ENCODE results near the gene EEF1AKMT3. TPM values are rescaled to one million over a fixed set of nuclear protein-coding genes. Genes with fewer than 3 reads are reported as not detected.

The EEF1AKMT3 gene
- total and polyA plus RNA-seq, 5 donors from 2014 or later: 1.8 to 7.6 (median 2.8) TPM

DNA sequence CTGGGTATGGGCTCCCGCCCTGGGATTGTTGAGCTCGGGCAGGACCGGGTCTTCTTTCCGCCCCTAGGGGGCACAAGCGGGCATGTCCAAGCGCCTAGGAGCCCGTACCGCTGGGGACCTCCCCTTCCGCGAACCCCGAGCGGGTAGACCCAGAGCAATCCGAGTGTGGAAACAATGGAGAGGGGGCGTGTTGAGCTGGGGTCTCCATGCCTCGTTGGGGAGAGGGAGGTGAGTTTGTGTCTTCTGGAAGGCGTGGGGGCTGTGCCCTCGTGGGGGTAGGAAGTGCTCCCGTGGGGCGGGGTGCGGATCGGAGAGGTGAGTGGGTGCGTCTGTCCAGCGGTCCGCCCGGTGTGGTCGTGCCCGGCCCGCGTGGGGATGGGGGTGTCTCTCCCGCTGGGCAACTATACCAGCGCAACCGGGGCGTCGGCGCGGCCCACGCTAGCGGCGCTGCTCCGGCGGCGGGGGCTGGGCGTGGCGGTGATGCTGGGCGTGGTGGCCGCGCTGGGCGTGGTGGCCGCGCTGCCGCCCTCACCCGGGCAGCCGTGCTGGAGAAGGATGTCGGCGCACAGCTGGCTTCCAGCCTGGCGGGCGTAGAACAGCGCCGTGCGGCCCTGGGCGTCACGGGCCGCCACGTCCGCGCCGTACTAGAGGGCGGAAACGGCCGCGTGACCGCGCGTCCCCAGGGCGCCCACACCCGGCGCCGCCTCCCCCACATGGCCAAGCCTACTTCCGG lies 46.1 kb upstream of the EEF1AKMT3 start:
- H3K27me3 ChIP-seq (ENCODE audit: control insufficient read depth, insufficient read depth, low read length): no peaks in the 10 kb centered on the region
- no peaks in the 10 kb centered on the region for H3K9me3 Mint-ChIP-seq
- no peak overlapping the region for H3K4me3 ChIP-seq (ENCODE audit: low read depth, low read length)
- H3K27ac ChIP-seq (ENCODE audit: insufficient read depth, low read length, poor library complexity, severe bottlenecking): no peak overlapping the region
- H3K4me3 Mint-ChIP-seq: peak overlapping the region in 2 of 4 donors; percentile 28 to 55
- ATAC-seq (ENCODE audit: low read depth in 2 of 2): no peak
- H3K4me1 ChIP-seq (ENCODE audit: control insufficient read depth, insufficient read depth, low read length, poor library complexity, severe bottlenecking): peaks cover 4% of the 10 kb centered on the region
- H3K9me3 ChIP-seq (ENCODE audit: control insufficient read depth in 2 of 2, low read length in 2 of 2): no peaks in the 10 kb centered on the region
- peaks cover 44% of the 10 kb centered on the region for H3K36me3 ChIP-seq (ENCODE audit: control insufficient read depth, insufficient read depth, low read length)
- H3K27me3 Mint-ChIP-seq: peaks cover 5% of the 10 kb centered on the region
- H3K36me3 Mint-ChIP-seq: peaks cover 23% of the 10 kb centered on the region
- peaks cover 0 to 22% (median 8%) of the 10 kb centered on the region in 4 donors for H3K4me1 Mint-ChIP-seq
- DNase-seq: no peak
- no peak overlapping the region for H3K27ac Mint-ChIP-seq

DNA sequence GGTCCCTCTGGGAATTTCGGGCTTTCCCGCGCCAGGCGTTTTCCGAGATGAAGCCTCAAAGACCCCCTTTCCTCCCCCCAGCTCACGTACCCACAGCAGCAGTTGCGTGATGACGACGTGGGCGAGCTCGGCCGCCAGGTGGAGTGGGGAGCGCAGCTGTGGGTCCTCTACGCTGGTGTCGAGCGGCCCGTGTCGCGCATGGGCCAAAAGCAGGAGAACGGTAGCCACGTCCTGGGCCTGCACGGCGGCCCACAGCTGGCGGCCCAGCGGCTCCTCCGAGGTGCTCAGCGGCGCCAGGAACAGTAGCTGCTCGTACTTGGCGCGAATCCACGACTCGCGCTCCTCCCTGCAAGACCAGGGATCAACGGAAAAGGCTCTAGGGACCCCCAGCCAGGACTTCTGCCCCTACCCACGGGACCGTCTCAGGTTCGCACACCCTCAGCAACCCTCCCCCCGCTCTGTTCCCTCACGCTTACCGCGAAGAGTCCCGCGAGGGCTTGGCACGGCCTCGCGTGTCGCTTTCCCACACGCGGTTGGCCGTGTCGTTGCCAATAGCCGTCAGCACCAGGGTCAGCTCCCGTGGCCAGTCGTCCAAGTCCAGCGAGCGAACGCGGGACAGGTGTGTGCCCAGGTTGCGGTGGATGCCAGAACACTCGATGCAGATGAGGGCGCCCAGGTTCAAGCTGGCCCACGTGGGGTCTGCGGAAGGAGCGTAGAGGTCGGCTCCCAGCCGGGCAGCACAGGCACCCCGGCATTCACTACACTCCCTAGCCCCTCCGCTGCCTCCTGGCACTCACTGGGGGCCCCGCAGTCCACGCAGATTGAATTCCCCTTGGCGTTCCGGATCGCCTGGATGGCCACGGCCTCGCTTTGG lies 45.3 kb upstream of the EEF1AKMT3 start:
- no peaks in the 10 kb centered on the region for H3K9me3 Mint-ChIP-seq
- DNase-seq: no peak

GRCh38 chr12:57727758-57728395 lies 44.5 kb upstream of the EEF1AKMT3 start:
- H3K9me3 ChIP-seq (ENCODE audit: control insufficient read depth in 2 of 2, low read length in 2 of 2): no peaks in the 10 kb centered on the region
- H3K27ac Mint-ChIP-seq: peak overlapping the region in 1 of 3 donors; percentile 23
- DNase-seq: no peak
- peaks cover 0 to 16% (median 8%) of the 10 kb centered on the region in 4 donors for H3K4me1 Mint-ChIP-seq
- peak overlapping the region; percentile 14 for H3K27ac ChIP-seq (ENCODE audit: insufficient read depth, low read length, poor library complexity, severe bottlenecking)
- H3K4me3 ChIP-seq (ENCODE audit: low read depth, low read length): no peak overlapping the region
- H3K4me1 ChIP-seq (ENCODE audit: control insufficient read depth, insufficient read depth, low read length, poor library complexity, severe bottlenecking): peaks cover 4% of the 10 kb centered on the region
- H3K27me3 ChIP-seq (ENCODE audit: control insufficient read depth, insufficient read depth, low read length): no peaks in the 10 kb centered on the region
- ATAC-seq (ENCODE audit: low read depth in 2 of 2): no peak
- H3K27me3 Mint-ChIP-seq: no peaks in the 10 kb centered on the region
- H3K9me3 Mint-ChIP-seq: no peaks in the 10 kb centered on the region
- peaks cover 60% of the 10 kb centered on the region for H3K36me3 ChIP-seq (ENCODE audit: control insufficient read depth, insufficient read depth, low read length)
- H3K4me3 Mint-ChIP-seq: no peak overlapping the region
- peaks cover 34% of the 10 kb centered on the region for H3K36me3 Mint-ChIP-seq

More for the DNA sequence above, 45.3 kb upstream of the EEF1AKMT3 start:
- no peak overlapping the region for H3K27ac ChIP-seq (ENCODE audit: insufficient read depth, low read length, poor library complexity, severe bottlenecking)
- peaks cover 4% of the 10 kb centered on the region for H3K4me1 ChIP-seq (ENCODE audit: control insufficient read depth, insufficient read depth, low read length, poor library complexity, severe bottlenecking)
- H3K36me3 ChIP-seq (ENCODE audit: control insufficient read depth, insufficient read depth, low read length): peaks cover 52% of the 10 kb centered on the region
- no peaks in the 10 kb centered on the region for H3K9me3 ChIP-seq (ENCODE audit: control insufficient read depth in 2 of 2, low read length in 2 of 2)
- H3K27ac Mint-ChIP-seq: no peak overlapping the region
- H3K4me3 ChIP-seq (ENCODE audit: low read depth, low read length): no peak overlapping the region
- peaks cover 28% of the 10 kb centered on the region for H3K36me3 Mint-ChIP-seq
- no peak overlapping the region for H3K4me3 Mint-ChIP-seq
- H3K27me3 Mint-ChIP-seq: no peaks in the 10 kb centered on the region
- H3K27me3 ChIP-seq (ENCODE audit: control insufficient read depth, insufficient read depth, low read length): no peaks in the 10 kb centered on the region
- no peak for ATAC-seq (ENCODE audit: low read depth in 2 of 2)
- peaks cover 0 to 19% (median 8%) of the 10 kb centered on the region in 4 donors for H3K4me1 Mint-ChIP-seq

DNA sequence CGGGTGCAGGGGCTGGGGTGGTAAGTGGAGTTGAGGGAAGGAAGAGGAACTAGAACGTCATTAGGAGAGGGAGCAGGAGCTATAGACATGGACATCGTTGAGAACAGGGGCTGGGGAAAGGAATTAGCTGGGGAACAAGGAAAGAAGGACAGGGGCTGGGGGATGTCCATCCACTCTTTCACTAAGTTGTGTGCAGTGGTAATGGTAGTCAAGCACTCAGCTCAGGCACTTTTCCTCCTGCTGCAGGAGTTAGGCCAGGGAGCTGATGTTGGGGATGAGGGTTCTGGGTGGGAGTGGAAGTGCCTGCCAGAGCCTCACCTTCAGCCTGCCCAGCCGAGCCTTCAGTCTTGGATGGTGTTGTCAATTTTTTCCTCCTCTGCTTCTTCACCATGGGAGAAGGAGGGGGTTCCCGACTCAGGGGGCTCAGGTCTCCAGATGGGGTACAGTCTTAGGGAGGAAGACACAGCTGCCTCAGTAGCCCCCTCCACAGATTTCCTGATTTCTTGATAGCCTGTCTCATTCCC lies 43.0 kb upstream of the EEF1AKMT3 start:
- DNase-seq (no peak), ATAC-seq (ENCODE audit: low read depth in 2 of 2) (no peak)
- Mint-ChIP-seq H3K4me3 (no peak overlapping the region), H3K4me1 (peaks cover 0 to 10% (median 7%) of the 10 kb centered on the region in 4 donors), H3K27me3 (no peaks in the 10 kb centered on the region), H3K9me3 (no peaks in the 10 kb centered on the region), H3K36me3 (peaks cover 43% of the 10 kb centered on the region), H3K27ac (no peak overlapping the region)
- no peaks in the 10 kb centered on the region for H3K27me3 ChIP-seq (ENCODE audit: control insufficient read depth, insufficient read depth, low read length)
- peaks cover 75% of the 10 kb centered on the region for H3K36me3 ChIP-seq (ENCODE audit: control insufficient read depth, insufficient read depth, low read length)
- H3K4me3 ChIP-seq (ENCODE audit: low read depth, low read length): no peak overlapping the region
- no peaks in the 10 kb centered on the region for H3K9me3 ChIP-seq (ENCODE audit: control insufficient read depth in 2 of 2, low read length in 2 of 2)
- no peak overlapping the region for H3K27ac ChIP-seq (ENCODE audit: insufficient read depth, low read length, poor library complexity, severe bottlenecking)
- H3K4me1 ChIP-seq (ENCODE audit: control insufficient read depth, insufficient read depth, low read length, poor library complexity, severe bottlenecking): peaks cover 4% of the 10 kb centered on the region

GRCh38 chr12:57730336-57731067 lies 41.9 kb upstream of the EEF1AKMT3 start:
- Mint-ChIP-seq H3K4me1 (peaks cover 0 to 8% (median 6%) of the 10 kb centered on the region in 4 donors), H3K9me3 (no peaks in the 10 kb centered on the region), H3K27me3 (no peaks in the 10 kb centered on the region), H3K36me3 (peaks cover 51% of the 10 kb centered on the region), H3K4me3 (no peak overlapping the region), H3K27ac (peak overlapping the region in 1 of 3 donors; percentile 44)
- DNase-seq: no peak
- Histone ChIP-seq H3K4me3 (ENCODE audit: low read depth, low read length) (no peak overlapping the region), H3K27ac (ENCODE audit: insufficient read depth, low read length, poor library complexity, severe bottlenecking) (no peak overlapping the region), H3K9me3 (ENCODE audit: control insufficient read depth in 2 of 2, low read length in 2 of 2) (no peaks in the 10 kb centered on the region), H3K27me3 (ENCODE audit: control insufficient read depth, insufficient read depth, low read length) (no peaks in the 10 kb centered on the region), H3K4me1 (ENCODE audit: control insufficient read depth, insufficient read depth, low read length, poor library complexity, severe bottlenecking) (no peaks in the 10 kb centered on the region), H3K36me3 (ENCODE audit: control insufficient read depth, insufficient read depth, low read length) (peaks cover 84% of the 10 kb centered on the region)
- ATAC-seq (ENCODE audit: low read depth in 2 of 2): no peak

DNA sequence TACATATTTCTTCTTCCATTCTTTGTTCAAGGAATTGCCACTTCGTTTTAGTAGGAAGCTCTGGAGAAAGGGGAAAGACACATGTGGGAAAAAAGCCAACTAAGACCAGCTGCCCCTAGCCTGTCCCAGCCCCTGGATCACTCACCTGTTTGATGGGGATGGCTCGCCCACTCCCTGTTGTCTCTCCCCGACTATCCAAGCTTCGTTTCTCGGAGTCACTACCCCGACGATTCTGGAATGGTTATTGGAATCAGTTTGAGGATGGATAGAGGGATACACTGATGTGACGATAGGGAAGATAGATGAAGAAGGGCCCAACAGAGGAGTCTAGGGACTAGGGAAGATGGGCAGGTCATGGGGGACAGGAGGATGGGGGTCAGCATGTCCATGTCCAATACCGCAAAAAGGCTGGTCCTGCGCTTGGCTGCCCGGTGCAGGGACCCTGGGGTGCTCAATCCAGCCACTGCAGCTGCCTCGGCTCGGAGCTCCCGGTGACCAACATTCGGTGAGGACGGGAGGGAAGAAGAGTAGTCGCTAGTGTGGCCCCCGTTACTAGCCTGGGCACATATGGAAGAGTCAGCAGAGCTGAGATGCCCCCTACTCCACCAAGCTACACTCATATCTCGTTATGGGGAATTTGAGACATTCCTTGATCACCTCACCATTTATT lies 40.9 kb upstream of the EEF1AKMT3 start:
- DNase-seq (no peak), ATAC-seq (ENCODE audit: low read depth in 2 of 2) (no peak)
- no peak overlapping the region for H3K4me3 Mint-ChIP-seq
- H3K36me3 Mint-ChIP-seq: peaks cover 54% of the 10 kb centered on the region
- Histone ChIP-seq H3K27ac (ENCODE audit: insufficient read depth, low read length, poor library complexity, severe bottlenecking) (no peak overlapping the region), H3K9me3 (ENCODE audit: control insufficient read depth in 2 of 2, low read length in 2 of 2) (no peaks in the 10 kb centered on the region), H3K27me3 (ENCODE audit: control insufficient read depth, insufficient read depth, low read length) (no peaks in the 10 kb centered on the region), H3K4me1 (ENCODE audit: control insufficient read depth, insufficient read depth, low read length, poor library complexity, severe bottlenecking) (no peaks in the 10 kb centered on the region), H3K36me3 (ENCODE audit: control insufficient read depth, insufficient read depth, low read length) (peaks cover 85% of the 10 kb centered on the region), H3K4me3 (ENCODE audit: low read depth, low read length) (no peak overlapping the region)
- peaks cover 0 to 12% (median 10%) of the 10 kb centered on the region in 4 donors for H3K4me1 Mint-ChIP-seq
- peak overlapping the region in 2 of 3 donors; percentile 44 to 56 for H3K27ac Mint-ChIP-seq
- no peaks in the 10 kb centered on the region for H3K9me3 Mint-ChIP-seq
- H3K27me3 Mint-ChIP-seq: no peaks in the 10 kb centered on the region
